Measurements from ENCODE around the gene KCTD10.

DNA sequence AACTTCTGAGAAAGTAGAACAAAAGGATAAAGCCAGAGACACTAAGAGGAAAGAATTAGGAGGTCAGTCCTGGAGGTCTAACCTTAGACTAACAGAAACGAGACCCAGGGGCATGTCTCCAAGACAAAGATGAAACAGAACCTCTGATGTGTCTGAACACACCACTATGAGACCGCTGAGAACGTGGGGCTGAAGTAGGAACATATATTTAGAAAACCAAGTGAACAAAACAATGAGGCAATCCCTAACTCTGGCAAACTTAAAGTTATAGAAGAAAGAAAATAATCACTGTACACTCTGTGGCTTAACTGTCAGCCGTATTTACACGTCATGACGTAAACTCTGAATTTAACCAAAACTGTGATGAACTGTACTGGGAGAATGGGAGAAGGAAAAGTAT is 17.9 kb downstream of the KCTD10 start:
- TF ChIP-seq, protein P1, sequence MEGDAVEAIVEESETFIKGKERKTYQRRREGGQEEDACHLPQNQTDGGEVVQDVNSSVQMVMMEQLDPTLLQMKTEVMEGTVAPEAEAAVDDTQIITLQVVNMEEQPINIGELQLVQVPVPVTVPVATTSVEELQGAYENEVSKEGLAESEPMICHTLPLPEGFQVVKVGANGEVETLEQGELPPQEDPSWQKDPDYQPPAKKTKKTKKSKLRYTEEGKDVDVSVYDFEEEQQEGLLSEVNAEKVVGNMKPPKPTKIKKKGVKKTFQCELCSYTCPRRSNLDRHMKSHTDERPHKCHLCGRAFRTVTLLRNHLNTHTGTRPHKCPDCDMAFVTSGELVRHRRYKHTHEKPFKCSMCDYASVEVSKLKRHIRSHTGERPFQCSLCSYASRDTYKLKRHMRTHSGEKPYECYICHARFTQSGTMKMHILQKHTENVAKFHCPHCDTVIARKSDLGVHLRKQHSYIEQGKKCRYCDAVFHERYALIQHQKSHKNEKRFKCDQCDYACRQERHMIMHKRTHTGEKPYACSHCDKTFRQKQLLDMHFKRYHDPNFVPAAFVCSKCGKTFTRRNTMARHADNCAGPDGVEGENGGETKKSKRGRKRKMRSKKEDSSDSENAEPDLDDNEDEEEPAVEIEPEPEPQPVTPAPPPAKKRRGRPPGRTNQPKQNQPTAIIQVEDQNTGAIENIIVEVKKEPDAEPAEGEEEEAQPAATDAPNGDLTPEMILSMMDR (IDR thresholded peaks at IDR 0.05): no peak
- no peak for TF ChIP-seq EP300 (IDR thresholded peaks at IDR 0.05)
- no peak for TF ChIP-seq POLR2A (IDR thresholded peaks at IDR 0.05; ENCODE audit: low read depth)
